Testis (tissue), 2 donors: ENCODE results near the gene PSMC3.

ENCODE experiments used
- CTCF ChIP-seq, 3 experiments: fragments of 450-650 bp in 2 of 3; fragments of 200-600 bp in 1 of 3; sonication (generic) in 1 of 3; IDR thresholded peaks; one replicate each; pipeline ENCODE4 v1.5.1; 2016 to 2019; ENCODE audit warnings: antibody characterized with exemption in 3 of 3, mild to moderate bottlenecking in 2 of 3, moderate library complexity in 1 of 3
- POLR2A ChIP-seq: fragments of 450-650 bp; IDR thresholded peaks from one replicate; pipeline ENCODE4 v1.6.1; 2017; ENCODE audit warnings: antibody characterized with exemption, mild to moderate bottlenecking, moderate library complexity

GRCh38 chr11:47426062-47426956 lies at the start of gene PSMC3:
- no peak for TF ChIP-seq CTCF (IDR thresholded peaks at IDR 0.05)
- no peak for TF ChIP-seq POLR2A
